ENCODE measurements around the gene MESP1.

The MESP1 gene

GRCh38 chr15:89760303-89761008, 9.4 kb upstream of the MESP1 start:
- ChIA-PET CTCF (interaction anchor here (0.6 to 7.9 kb wide), 48 partner anchors 10 to 473 kb away, joined by 3 to 178 read pairs (median 5); partner anchors contain the start of genes AP3S2, CIB1, GDPGP1 and MESP1), POLR2A (no interaction called here)
- peak; percentile 100 for TF ChIP-seq CTCF (IDR thresholded peaks at IDR 0.05; ENCODE audit: control extremely low read depth, extremely low read depth, low read depth, missing control alignments)
- peak; percentile 88 for DNase-seq (ENCODE audit: extremely low spot score)

- no peak for DNase-seq (ENCODE audit: extremely low spot score)
- ChIA-PET POLR2A (no interaction called here), CTCF (interaction anchor here (1.1 to 7.9 kb wide), 22 partner anchors 9 to 327 kb away, joined by 3 to 178 read pairs (median 9); partner anchors contain the start of genes AP3S2, MESP1 and MESP2)
- no peak for TF ChIP-seq CTCF (IDR thresholded peaks at IDR 0.05; ENCODE audit: control extremely low read depth, extremely low read depth, low read depth, missing control alignments)
Measured at GRCh38 chr15:89759835-89760234, 8.8 kb upstream of the MESP1 start.

- CTCF ChIA-PET = interaction anchor here (1.8 to 7.9 kb wide), 5 partner anchors 13 to 130 kb away, joined by 5 to 178 read pairs (median 60); partner anchors contain the start of gene MESP2
- POLR2A ChIA-PET = no interaction called here
- DNase-seq (ENCODE audit: extremely low spot score) = no peak
- TF ChIP-seq CTCF (IDR thresholded peaks at IDR 0.05; ENCODE audit: control extremely low read depth, extremely low read depth, low read depth, missing control alignments) = no peak
Measured at GRCh38 chr15:89758981-89759380, 7.9 kb upstream of the MESP1 start.

GRCh38 chr15:89758283-89758682, 7.2 kb upstream of the MESP1 start:
- ChIA-PET CTCF (interaction anchor here (1.8 to 7.9 kb wide), 3 partner anchors 40 to 130 kb away, joined by 5 to 178 read pairs (median 60); no protein-coding TSS in a partner anchor), POLR2A (no interaction called here)
- no peak for DNase-seq (ENCODE audit: extremely low spot score)
- TF ChIP-seq CTCF (IDR thresholded peaks at IDR 0.05; ENCODE audit: control extremely low read depth, extremely low read depth, low read depth, missing control alignments) = no peak

- ChIA-PET CTCF (interaction anchor here (1.5 to 7.9 kb wide), 2 partner anchors 17 to 118 kb away, joined by 4 to 178 read pairs; no protein-coding TSS in a partner anchor), POLR2A (interaction anchor here (0.6 kb wide), 1 partner anchor 642 kb away, joined by 7 read pairs; no protein-coding TSS in a partner anchor)
- TF ChIP-seq CTCF (IDR thresholded peaks at IDR 0.05; ENCODE audit: control extremely low read depth, extremely low read depth, low read depth, missing control alignments) = no peak
- no peak for DNase-seq (ENCODE audit: extremely low spot score)
Measured at GRCh38 chr15:89756897-89757296, 5.8 kb upstream of the MESP1 start.

GRCh38 chr15:89755701-89756100, 4.7 kb upstream of the MESP1 start:
- ChIA-PET CTCF (interaction anchor here (1.1 to 1.9 kb wide), 6 partner anchors 13 to 132 kb away, joined by 3 to 9 read pairs (median 4); no protein-coding TSS in a partner anchor), POLR2A (no interaction called here)
- no peak for DNase-seq (ENCODE audit: extremely low spot score)
- no peak for TF ChIP-seq CTCF (IDR thresholded peaks at IDR 0.05; ENCODE audit: control extremely low read depth, extremely low read depth, low read depth, missing control alignments)
